K562 (cell line): ENCODE data around the gene ANKRD44. TPM values are rescaled to one million over a fixed set of nuclear protein-coding genes. Genes with fewer than 3 reads are reported as not detected.

ENCODE experiments used
- ATAC-seq: fragments of 200-7000 bp; cut with Tn5 transposase; 3 replicates; pipeline ENCODE4 v1.9.1; 2020; ENCODE audit warnings: moderate library complexity
- BruUV-seq: library from RNA; stranded (reverse); fragments of 400-500 nt; replicated peaks from 2 replicates; lab custom pipeline; 2021; lab: Mats Ljungman, UMichigan
- CTCF ChIA-PET: fragments of 300-600 bp; formaldehyde crosslinking; extraction: SDS; loops from one replicate; lab custom pipeline; 2021; ENCODE audit warnings: low intra/inter-chr PET ratio; lab: Yijun Ruan, JAX
- POLR2A ChIA-PET: fragments of 300-600, 350-650 bp; sonication (Branson Sonifier 250); formaldehyde crosslinking; extraction: SDS; loops from one replicate; lab custom pipeline; 2021; ENCODE audit warnings: antibody characterized with exemption, inconsistent platforms; lab: Yijun Ruan, JAX
- DNase-seq, 4 experiments: peaks; one replicate each; pipeline versions ENCODE4 v3.0.0 to v3.0.0-alpha.2; 2011 to 2018; ENCODE audit warnings: low spot score in 3 of 4, mixed read lengths in 3 of 4; ENCODE audit errors: extremely low read depth in 1 of 4
- FAIRE-seq: peaks from 2 replicates; lab custom pipeline; 2011; peaks lifted over from hg19 to GRCh38; lab: Jason Lieb, UNC
- H2AFZ ChIP-seq: 2 replicates; pipeline ENCODE4 v1.6.0; 2011; ENCODE audit warnings: low read depth, low read length, control low read depth, inconsistent platforms
- H3K27ac ChIP-seq: fragments of 200-600 bp; 3 replicates; pipeline ENCODE4 v1.8.0; 2011; ENCODE audit warnings: low read depth, mild to moderate bottlenecking, control low read depth, inconsistent platforms, low read length, moderate library complexity, mixed read lengths; ENCODE audit errors: extremely low read depth
- H3K27me3 ChIP-seq, 2 experiments: fragments of 300-600 bp in 1 of 2; 2 replicates in 1 of 2; 3 replicates in 1 of 2; pipeline versions ENCODE4 v1.6.0 to v1.8.0; 2011; ENCODE audit warnings: inconsistent platforms in 2 of 2, low read length in 2 of 2, mild to moderate bottlenecking in 1 of 2, mixed read lengths in 1 of 2, moderate library complexity in 1 of 2; ENCODE audit not compliant: control insufficient read depth in 2 of 2, insufficient read depth in 2 of 2
- H3K36me3 ChIP-seq: fragments of 300-600 bp; 3 replicates; pipeline ENCODE4 v1.8.0; 2011; ENCODE audit warnings: mild to moderate bottlenecking, low read length, inconsistent platforms; ENCODE audit not compliant: control insufficient read depth, insufficient read depth
- H3K4me1 ChIP-seq, 2 experiments: fragments of 200-600 bp in 1 of 2; replicated peaks in 1 of 2; 2 replicates in 1 of 2; 3 replicates in 1 of 2; pipeline versions ENCODE4 v1.5.1 to v1.8.0; 2011; ENCODE audit warnings: inconsistent platforms in 2 of 2, low read length in 2 of 2, mild to moderate bottlenecking in 1 of 2, mixed read lengths in 1 of 2, moderate library complexity in 1 of 2; ENCODE audit not compliant: control insufficient read depth in 2 of 2, insufficient read depth in 2 of 2
- H3K4me2 ChIP-seq: 2 replicates; pipeline ENCODE4 v1.6.1; 2011; ENCODE audit warnings: low read length, control low read depth, inconsistent platforms, mixed read lengths; ENCODE audit not compliant: insufficient read depth
- H3K4me3 ChIP-seq: fragments of 200-600 bp; sonication (generic), shearing (Covaris generic); 2 replicates; pipeline ENCODE4 v1.5.1; 2016; ENCODE audit warnings: control low read depth, inconsistent platforms
- H3K79me2 ChIP-seq: fragments of 200-600 bp; 3 replicates; pipeline ENCODE4 v1.8.0; 2011; ENCODE audit warnings: low read length, inconsistent platforms; ENCODE audit not compliant: control insufficient read depth, insufficient read depth
- H3K9ac ChIP-seq, 2 experiments: 2 replicates each; pipeline versions ENCODE4 v1.6.0 to v1.6.1; 2011; ENCODE audit warnings: low read depth in 2 of 2, low read length in 2 of 2, control low read depth in 1 of 2, inconsistent platforms in 1 of 2, mild to moderate bottlenecking in 1 of 2, mixed read lengths in 1 of 2; ENCODE audit not compliant: insufficient read depth in 1 of 2
- H3K9me1 ChIP-seq: one replicate; pipeline ENCODE4 v1.6.0; 2011; ENCODE audit warnings: inconsistent platforms, mild to moderate bottlenecking, low read length, moderate library complexity; ENCODE audit not compliant: control insufficient read depth, insufficient read depth
- H3K9me3 ChIP-seq: replicated peaks from 2 replicates; pipeline ENCODE4 v1.5.1; 2011; ENCODE audit warnings: low read depth, low read length, inconsistent platforms; ENCODE audit not compliant: control insufficient read depth, insufficient read depth
- H4K20me1 ChIP-seq: replicated peaks from 2 replicates; pipeline ENCODE4 v1.6.1; 2011; ENCODE audit warnings: low read length, inconsistent platforms, mixed read lengths; ENCODE audit not compliant: control insufficient read depth, insufficient read depth
- BHLHE40 ChIP-seq: IDR thresholded peaks from 2 replicates; pipeline ENCODE4 v1.6.1; 2011; ENCODE audit warnings: low read length, improper control_type of control experiment
- DIDO1 ChIP-seq: fragments of 450-650 bp; IDR thresholded peaks from 2 replicates; pipeline ENCODE4 v1.6.1; 2016; ENCODE audit warnings: low read depth, missing biosample characterization, missing genetic modification characterization
- L3MBTL2 ChIP-seq: fragments of 450-650 bp; IDR thresholded peaks from 2 replicates; pipeline ENCODE4 v1.6.1; 2016; ENCODE audit warnings: mild to moderate bottlenecking, moderate library complexity
- MAFK ChIP-seq: IDR thresholded peaks from 2 replicates; pipeline ENCODE4 v1.6.1; 2011; ENCODE audit warnings: low read length, improper control_type of control experiment
- MED1 ChIP-seq: sonication (generic); formaldehyde crosslinking; IDR thresholded peaks from 2 replicates; pipeline ENCODE4 v1.8.1; 2023; ENCODE audit warnings: missing genetic modification reagents, borderline replicate concordance
- RBM14 ChIP-seq: fragments of 200-400 bp; formaldehyde crosslinking; IDR thresholded peaks from 2 replicates; pipeline ENCODE4 v1.6.1; 2018; ENCODE audit warnings: low read depth, mild to moderate bottlenecking, low read length, moderate library complexity, borderline replicate concordance; ENCODE audit not compliant: insufficient read depth
- RBM17 ChIP-seq: fragments of 200-400 bp; formaldehyde crosslinking; IDR thresholded peaks from 2 replicates; pipeline ENCODE4 v1.6.1; 2017; ENCODE audit warnings: low read depth, mild to moderate bottlenecking, low read length, borderline replicate concordance
- RNF2 ChIP-seq: sonication (generic); IDR thresholded peaks from 2 replicates; pipeline ENCODE4 v1.6.1; 2016
- SMARCC2 ChIP-seq: fragments of 450-650 bp; IDR thresholded peaks from 2 replicates; pipeline ENCODE4 v1.6.1; 2017; ENCODE audit warnings: antibody characterized with exemption, moderate library complexity, mild to moderate bottlenecking, low read depth
- SREBF1 ChIP-seq: fragments of 150-350 bp; IDR thresholded peaks from 2 replicates; pipeline ENCODE4 v1.6.1; 2014; ENCODE audit warnings: antibody characterized with exemption, low read depth, low read length, borderline replicate concordance
- THRAP3 ChIP-seq: fragments of 450-650 bp; IDR thresholded peaks from 2 replicates; pipeline ENCODE4 v1.6.1; 2016; ENCODE audit warnings: mild to moderate bottlenecking, inconsistent platforms, borderline replicate concordance
- ZNF324 ChIP-seq: fragments of 250-450 bp; sonication (Bioruptor Pico); IDR thresholded peaks from 2 replicates; pipeline ENCODE4 v1.4.0; 2020; ENCODE audit warnings: mild to moderate bottlenecking
- WGBS: fragments of 100-300 bp; shearing (Covaris generic); methylation state at CpG from one replicate; pipeline ENCODE4 v1.1.6; 2016; ENCODE audit warnings: low coverage, mixed read lengths; ENCODE audit not compliant: insufficient coverage; ENCODE audit errors: missing lambda C conversion rate; 5-methylcytosine and 5-hydroxymethylcytosine counted together
- in situ Hi-C: fragments of 300-500 bp; cut with MboI; formaldehyde crosslinking; loops from 4 replicates; pipeline ENCODE4 v1.15.0; 2018; ENCODE audit warnings: inconsistent platforms, mixed read lengths
- intact Hi-C: fragments of 100-400 bp; cut with micrococcal nuclease; formaldehyde crosslinking; loops from 2 replicates; pipeline ENCODE4 v1.14.2; 2022
- polyA plus RNA-seq, 8 experiments: library from polyadenylated mRNA; depleted of rRNA in 4 of 8; stranded (reverse) in 5 of 8; unstranded in 3 of 8; fragments of >200 nt; fragmentation: Nextera tagmentation in 2 of 8; fragmentation: Illumina TruSeq in 1 of 8; extraction: Ambion mirVana in 2 of 8; extraction: Trizol in 1 of 8; gene quantifications; 2 replicates each; pipeline versions ENCODE4 v1.2.1 to v1.2.3, GENCODE V29; 2011 to 2014; ENCODE audit warnings: inconsistent platforms in 1 of 8, missing spikeins in 1 of 8
- total RNA-seq, 7 experiments: library from RNA; depleted of rRNA in 6 of 7; stranded (reverse); fragments of >200 nt in 6 of 7; fragmentation: Illumina TruSeq in 2 of 7; extraction: Trizol in 2 of 7; gene quantifications; 2 replicates each; pipeline versions ENCODE4 v1.2.1 to v1.2.3, GENCODE V29; 2011 to 2021; ENCODE audit warnings: low replicate concordance in 1 of 7
- TF ChIP-seq, protein P1 (sequence below): fragments of 250-450 bp; sonication (Bioruptor Pico); IDR thresholded peaks from 2 replicates; pipeline ENCODE4 v1.5.1; 2021; ENCODE audit warnings: mild to moderate bottlenecking
- TF ChIP-seq, protein P2 (sequence below): fragments of 450-650 bp; formaldehyde crosslinking; IDR thresholded peaks from 2 replicates; pipeline ENCODE4 v1.4.0; 2022; ENCODE audit warnings: missing genetic modification characterization

ANKRD44 gene
- total and polyA plus RNA-seq, 9 of the 15 experiments (the other 6 are each of a cell fraction or from before 2014, with no cell fraction given) = 0.03 to 0.64 (median 0.07) TPM; not detected in 3

DNA sequence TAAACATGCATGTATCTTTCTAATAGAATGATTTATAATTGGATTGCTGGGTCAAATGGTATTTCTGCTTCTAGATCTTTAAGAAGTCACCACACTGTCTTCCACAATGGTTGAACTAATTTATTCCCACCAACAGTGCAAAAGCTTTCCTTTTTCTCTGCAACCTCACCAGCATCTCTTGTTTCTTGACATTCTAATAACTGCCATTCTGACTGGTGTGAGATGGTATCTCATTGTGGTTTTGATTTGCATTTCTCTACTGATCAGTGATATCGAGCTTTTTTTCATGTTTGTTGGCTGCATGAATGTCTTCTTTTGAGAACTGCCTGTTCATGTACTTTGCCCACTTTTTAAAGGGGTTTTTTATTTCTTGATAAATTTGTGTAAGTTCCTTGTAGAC lies 182.5 kb downstream of the ANKRD44 start:
- H3K79me2 ChIP-seq = no peaks in the 10 kb centered on the region
- no peak overlapping the region for H3K4me2 ChIP-seq
- 0% methylated on average over 1 of the region's 1 CpG for WGBS
- in situ Hi-C loops (no loop called here), intact Hi-C loops (no loop called here)
- ATAC-seq (no peak), FAIRE-seq (no peak), DNase-seq (no peak)
- no peak overlapping the region for H3K4me3 ChIP-seq
- no TSS peak for BruUV-seq
- TF ChIP-seq, protein P1, sequence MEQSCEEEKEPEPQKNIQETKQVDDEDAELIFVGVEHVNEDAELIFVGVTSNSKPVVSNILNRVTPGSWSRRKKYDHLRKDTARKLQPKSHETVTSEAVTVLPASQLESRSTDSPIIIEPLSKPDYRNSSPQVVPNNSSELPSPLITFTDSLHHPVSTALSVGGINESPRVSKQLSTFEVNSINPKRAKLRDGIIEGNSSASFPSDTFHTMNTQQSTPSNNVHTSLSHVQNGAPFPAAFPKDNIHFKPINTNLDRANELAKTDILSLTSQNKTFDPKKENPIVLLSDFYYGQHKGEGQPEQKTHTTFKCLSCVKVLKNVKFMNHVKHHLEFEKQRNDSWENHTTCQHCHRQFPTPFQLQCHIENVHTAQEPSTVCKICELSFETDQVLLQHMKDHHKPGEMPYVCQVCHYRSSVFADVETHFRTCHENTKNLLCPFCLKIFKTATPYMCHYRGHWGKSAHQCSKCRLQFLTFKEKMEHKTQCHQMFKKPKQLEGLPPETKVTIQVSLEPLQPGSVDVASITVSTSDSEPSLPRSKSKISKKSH (CRISPR knock-in tag) = no peak
- TF ChIP-seq MAFK (no peak), RBM14 (no peak), SREBF1 (no peak), BHLHE40 (no peak), ZNF324 (CRISPR knock-in tag) (no peak), SMARCC2 (no peak), THRAP3 (no peak), MED1 (CRISPR knock-in tag) (no peak), L3MBTL2 (no peak), RBM17 (no peak), DIDO1 (tag) (no peak), RNF2 (no peak)
- TF ChIP-seq, protein P2, sequence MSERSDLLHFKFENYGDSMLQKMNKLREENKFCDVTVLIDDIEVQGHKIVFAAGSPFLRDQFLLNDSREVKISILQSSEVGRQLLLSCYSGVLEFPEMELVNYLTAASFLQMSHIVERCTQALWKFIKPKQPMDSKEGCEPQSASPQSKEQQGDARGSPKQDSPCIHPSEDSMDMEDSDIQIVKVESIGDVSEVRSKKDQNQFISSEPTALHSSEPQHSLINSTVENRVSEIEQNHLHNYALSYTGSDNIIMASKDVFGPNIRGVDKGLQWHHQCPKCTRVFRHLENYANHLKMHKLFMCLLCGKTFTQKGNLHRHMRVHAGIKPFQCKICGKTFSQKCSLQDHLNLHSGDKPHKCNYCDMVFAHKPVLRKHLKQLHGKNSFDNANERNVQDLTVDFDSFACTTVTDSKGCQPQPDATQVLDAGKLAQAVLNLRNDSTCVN = no peak
- H3K36me3 ChIP-seq = no peaks in the 10 kb centered on the region
- no peaks in the 10 kb centered on the region for H3K9me1 ChIP-seq
- POLR2A ChIA-PET = no interaction called here
- H2AFZ ChIP-seq = no peak overlapping the region
- no peaks in the 10 kb centered on the region for H3K9me3 ChIP-seq
- no peak overlapping the region for H3K27ac ChIP-seq
- H3K4me1 ChIP-seq = no peaks in the 10 kb centered on the region
- H3K27me3 ChIP-seq = peaks cover 0 to 2% of the 10 kb centered on the region in 2 experiments; a peak in 1 of 5 replicates
- H4K20me1 ChIP-seq = no peaks in the 10 kb centered on the region
- CTCF ChIA-PET = no interaction called here
- no peak overlapping the region for H3K9ac ChIP-seq
